HEK293 (cell line): ENCODE measurements around the gene IL1RN.

Experiments
- GLIS2 ChIP-seq: fragments of 450-650 bp; formaldehyde crosslinking; IDR thresholded peaks from 2 replicates; pipeline ENCODE4 v1.5.1; 2016; ENCODE audit warnings: missing biosample characterization, missing genetic modification characterization
- HOXC10 ChIP-seq: sonication (generic); formaldehyde crosslinking; IDR thresholded peaks from 2 replicates; pipeline ENCODE4 v1.8.1; 2023; ENCODE audit warnings: mild to moderate bottlenecking, missing genetic modification reagents
- KLF9 ChIP-seq: fragments of 450-650 bp; formaldehyde crosslinking; IDR thresholded peaks from 2 replicates; pipeline ENCODE4 v1.5.1; 2016; ENCODE audit warnings: missing biosample characterization, missing genetic modification characterization, low read depth
- PATZ1 ChIP-seq: fragments of 450-650 bp; formaldehyde crosslinking; IDR thresholded peaks from 2 replicates; pipeline ENCODE4 v1.5.1; 2016; ENCODE audit warnings: missing biosample characterization, missing genetic modification characterization
- SP2 ChIP-seq: fragments of 450-650 bp; formaldehyde crosslinking; IDR thresholded peaks from 2 replicates; pipeline ENCODE4 v1.5.1; 2016; ENCODE audit warnings: missing biosample characterization, missing genetic modification characterization
- ZBTB26 ChIP-seq: fragments of 450-650 bp; formaldehyde crosslinking; optimal IDR thresholded peaks from 2 replicates; pipeline ENCODE3; 2016; ENCODE audit warnings: missing biosample characterization, mild to moderate bottlenecking, missing genetic modification characterization
- ZFP37 ChIP-seq: fragments of 450-650 bp; formaldehyde crosslinking; IDR thresholded peaks from 2 replicates; pipeline ENCODE4 v1.5.1; 2016; ENCODE audit warnings: missing biosample characterization, missing genetic modification characterization
- ZNF140 ChIP-seq: fragments of 450-650 bp; formaldehyde crosslinking; IDR thresholded peaks from 2 replicates; pipeline ENCODE4 v1.5.1; 2016; ENCODE audit warnings: missing biosample characterization, missing genetic modification characterization
- ZNF169 ChIP-seq: fragments of 450-650 bp; formaldehyde crosslinking; IDR thresholded peaks from 2 replicates; pipeline ENCODE4 v1.5.1; 2016; ENCODE audit warnings: missing biosample characterization, missing genetic modification characterization
- ZNF623 ChIP-seq: fragments of 450-650 bp; formaldehyde crosslinking; IDR thresholded peaks from 2 replicates; pipeline ENCODE4 v1.5.1; 2016; ENCODE audit warnings: missing biosample characterization, missing genetic modification characterization
- TF ChIP-seq, protein P1 (sequence below): fragments of 450-650 bp; formaldehyde crosslinking; IDR thresholded peaks from 2 replicates; pipeline ENCODE4 v1.5.1; 2016; ENCODE audit warnings: missing biosample characterization, missing genetic modification characterization

GRCh38 chr2:113157897-113158753, 30.7 kb downstream of the IL1RN start:
- no peak for TF ChIP-seq ZBTB26 (tag by site-specific recombination)
- TF ChIP-seq ZNF623 (tag by site-specific recombination) = no peak
- TF ChIP-seq, protein P1, sequence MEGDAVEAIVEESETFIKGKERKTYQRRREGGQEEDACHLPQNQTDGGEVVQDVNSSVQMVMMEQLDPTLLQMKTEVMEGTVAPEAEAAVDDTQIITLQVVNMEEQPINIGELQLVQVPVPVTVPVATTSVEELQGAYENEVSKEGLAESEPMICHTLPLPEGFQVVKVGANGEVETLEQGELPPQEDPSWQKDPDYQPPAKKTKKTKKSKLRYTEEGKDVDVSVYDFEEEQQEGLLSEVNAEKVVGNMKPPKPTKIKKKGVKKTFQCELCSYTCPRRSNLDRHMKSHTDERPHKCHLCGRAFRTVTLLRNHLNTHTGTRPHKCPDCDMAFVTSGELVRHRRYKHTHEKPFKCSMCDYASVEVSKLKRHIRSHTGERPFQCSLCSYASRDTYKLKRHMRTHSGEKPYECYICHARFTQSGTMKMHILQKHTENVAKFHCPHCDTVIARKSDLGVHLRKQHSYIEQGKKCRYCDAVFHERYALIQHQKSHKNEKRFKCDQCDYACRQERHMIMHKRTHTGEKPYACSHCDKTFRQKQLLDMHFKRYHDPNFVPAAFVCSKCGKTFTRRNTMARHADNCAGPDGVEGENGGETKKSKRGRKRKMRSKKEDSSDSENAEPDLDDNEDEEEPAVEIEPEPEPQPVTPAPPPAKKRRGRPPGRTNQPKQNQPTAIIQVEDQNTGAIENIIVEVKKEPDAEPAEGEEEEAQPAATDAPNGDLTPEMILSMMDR (tag by site-specific recombination) = no peak
- no peak for TF ChIP-seq SP2 (tag by site-specific recombination)
- TF ChIP-seq ZNF169 (tag by site-specific recombination) = no peak
- no peak for TF ChIP-seq HOXC10
- no peak for TF ChIP-seq ZFP37 (tag by site-specific recombination)
- no peak for TF ChIP-seq KLF9 (tag by site-specific recombination)
- TF ChIP-seq ZNF140 (tag by site-specific recombination) = no peak
- peak; percentile 16; the same call in 1 of the 2 replicates for TF ChIP-seq GLIS2 (tag by site-specific recombination)
- TF ChIP-seq PATZ1 = no peak
